Skin of body (tissue), 2 donors: ENCODE data around the gene TCF12. TPM values are rescaled to one million over a fixed set of nuclear protein-coding genes. Genes with fewer than 3 reads are reported as not detected.
A peak's percentile ranks its signal among the peaks of the same experiment; 100 is the strongest.
"Not testable (repeated sequence)": the region's sequence is repeated elsewhere in the genome, so short reads cannot be mapped to it uniquely, and the experiment has no call there.

ENCODE experiments used
- DNase-seq: peaks from one replicate; lab custom pipeline; 2025; lab: John Stamatoyannopoulos, UW
- total RNA-seq: library from RNA; depleted of rRNA; stranded (reverse); fragments of >200 nt; gene quantifications from one replicate; pipeline ENCODE4 v1.2.3, GENCODE V29; 2014

TCF12 gene
- total RNA-seq, 1 donor from 2014 or later, result 184 TPM

GRCh38 chr15:56946150-56946549 lies 27.7 kb downstream of the TCF12 start:
- DNase-seq, result no peak

- no peak for DNase-seq
Measured at GRCh38 chr15:56948000-56948763, 29.7 kb downstream of the TCF12 start.

DNA sequence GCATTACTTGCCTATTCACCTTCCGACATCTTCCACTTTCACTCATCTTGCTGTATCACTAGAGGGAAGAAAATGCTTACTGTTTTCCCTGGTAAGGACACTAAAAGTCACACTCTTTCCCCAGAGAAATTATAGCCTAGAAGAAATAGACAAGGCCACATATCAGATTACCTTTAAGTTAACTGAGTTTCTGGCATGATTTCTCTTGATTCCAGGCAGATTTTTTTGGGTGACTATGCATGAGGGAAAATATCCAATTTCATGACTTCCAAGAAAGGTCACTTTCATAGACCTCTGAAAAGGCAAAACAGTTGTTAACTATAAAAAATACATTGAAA lies 30.3 kb downstream of the TCF12 start:
- no peak for DNase-seq

DNA sequence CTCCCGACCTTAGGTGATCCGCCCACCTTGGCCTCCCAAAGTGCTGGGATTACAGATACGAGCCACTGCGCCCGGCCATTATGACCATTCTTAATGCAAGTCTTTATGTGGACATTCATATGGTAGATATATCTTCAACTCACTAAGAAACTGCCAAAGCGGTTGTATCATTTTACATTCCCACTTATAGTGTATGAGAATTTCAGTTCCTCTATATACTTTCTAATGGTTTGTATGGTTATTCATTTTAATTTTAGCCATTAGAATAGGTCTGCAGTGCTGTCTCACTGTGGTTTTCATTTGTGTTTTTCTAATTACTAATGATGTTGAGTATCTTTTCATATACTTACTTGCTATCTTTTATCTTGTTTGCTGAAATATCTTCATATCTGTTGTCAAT lies 32.5 kb downstream of the TCF12 start:
- DNase-seq, result no peak

- no peak for DNase-seq
Measured at GRCh38 chr15:56953790-56954189, 35.3 kb downstream of the TCF12 start.

- DNase-seq, result not testable (repeated sequence)
Measured at GRCh38 chr15:56955011-56955410, 36.6 kb downstream of the TCF12 start.

- DNase-seq, result no peak
Measured at GRCh38 chr15:56956538-56956937, 38.1 kb downstream of the TCF12 start.

- no peak for DNase-seq
Measured at GRCh38 chr15:56957812-56958406, 39.5 kb downstream of the TCF12 start.

- DNase-seq, result no peak
Measured at GRCh38 chr15:56959318-56959648, 40.8 kb downstream of the TCF12 start.

- no peak for DNase-seq
Measured at GRCh38 chr15:56960116-56960515, 41.7 kb downstream of the TCF12 start.

GRCh38 chr15:56963126-56963525 lies 44.7 kb downstream of the TCF12 start:
- peak; percentile 48 for DNase-seq

GRCh38 chr15:56963710-56964109 lies 45.3 kb downstream of the TCF12 start:
- DNase-seq, result no peak

- no peak for DNase-seq
Measured at GRCh38 chr15:56964182-56964581, 45.7 kb downstream of the TCF12 start.

DNA sequence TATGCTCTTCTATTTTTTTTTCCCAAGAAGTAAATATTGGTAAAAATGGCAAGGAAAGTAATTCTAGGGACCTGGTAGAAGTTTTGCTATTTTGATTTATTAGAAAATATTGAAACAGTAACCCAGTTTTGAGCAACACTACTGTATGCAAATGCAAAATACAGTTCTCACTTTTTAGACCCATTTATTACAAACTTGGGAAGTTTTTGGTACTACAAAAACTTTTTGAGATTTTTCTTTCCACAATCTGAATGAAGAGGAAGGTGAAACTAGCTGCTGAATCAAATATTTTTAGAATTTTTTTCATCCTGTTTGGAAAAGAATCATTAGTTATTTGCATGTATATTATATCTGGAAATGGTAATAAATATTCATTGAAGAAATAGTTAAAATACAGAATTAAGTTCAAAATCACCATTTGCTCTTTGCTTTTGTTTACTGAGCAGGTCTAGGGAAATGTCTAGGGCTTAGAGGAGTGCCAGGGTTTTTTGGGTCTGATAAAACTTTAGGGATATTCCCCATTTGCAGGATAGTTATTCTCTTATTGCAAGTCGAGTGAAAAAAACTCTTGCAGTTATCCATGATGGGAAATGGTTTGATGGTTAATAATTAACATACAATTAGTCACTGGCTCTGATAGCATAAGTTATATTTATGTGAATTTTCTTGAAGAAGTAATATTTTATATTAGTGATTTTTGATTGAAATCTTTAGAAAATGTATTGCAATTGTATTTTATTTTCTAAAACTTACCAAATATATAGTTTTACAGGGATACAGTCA lies 47.0 kb downstream of the TCF12 start:
- DNase-seq, result no peak

DNA sequence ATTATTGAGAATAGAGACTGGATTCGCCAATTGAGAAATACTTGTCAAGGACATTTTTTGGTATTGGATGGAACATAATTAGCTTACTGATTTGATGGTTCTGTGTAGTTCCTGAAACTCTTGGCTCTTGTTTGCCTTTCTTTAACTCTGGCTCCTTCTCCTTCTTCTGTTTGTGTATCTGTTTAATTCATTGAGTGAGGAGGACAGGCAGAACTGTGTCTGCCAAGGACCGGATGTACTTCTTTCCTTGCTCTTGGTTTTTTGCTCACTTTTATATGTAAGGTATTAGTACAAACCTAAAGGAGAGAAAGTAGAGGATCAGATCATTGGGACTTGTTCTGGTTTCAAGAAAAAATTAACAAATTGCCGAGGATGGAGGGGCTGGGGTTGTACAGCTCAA lies 48.9 kb downstream of the TCF12 start:
- no peak for DNase-seq

DNA sequence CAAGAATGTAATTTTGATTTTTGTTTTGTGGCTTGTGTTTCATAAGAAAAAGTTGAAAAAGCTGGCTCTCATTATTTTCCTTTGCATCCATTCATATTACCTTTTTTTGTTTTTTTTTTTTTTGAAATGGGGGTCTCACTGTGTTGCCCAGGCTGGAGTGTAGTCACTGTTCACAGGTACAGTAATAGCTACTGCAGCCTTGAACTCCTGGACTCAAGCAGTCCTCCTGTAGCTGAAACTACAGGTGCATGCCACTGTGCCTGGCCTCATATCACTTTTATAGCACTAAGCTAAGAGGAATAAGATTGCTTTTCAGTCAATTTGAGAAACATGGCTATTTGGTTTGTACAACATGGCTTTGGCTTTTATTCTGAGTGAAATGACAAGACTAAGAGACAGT lies 49.8 kb downstream of the TCF12 start:
- no peak for DNase-seq

GRCh38 chr15:56968821-56969220 lies 50.4 kb downstream of the TCF12 start:
- DNase-seq, result no peak

GRCh38 chr15:56969265-56969895 lies 50.9 kb downstream of the TCF12 start:
- DNase-seq, result no peak

DNA sequence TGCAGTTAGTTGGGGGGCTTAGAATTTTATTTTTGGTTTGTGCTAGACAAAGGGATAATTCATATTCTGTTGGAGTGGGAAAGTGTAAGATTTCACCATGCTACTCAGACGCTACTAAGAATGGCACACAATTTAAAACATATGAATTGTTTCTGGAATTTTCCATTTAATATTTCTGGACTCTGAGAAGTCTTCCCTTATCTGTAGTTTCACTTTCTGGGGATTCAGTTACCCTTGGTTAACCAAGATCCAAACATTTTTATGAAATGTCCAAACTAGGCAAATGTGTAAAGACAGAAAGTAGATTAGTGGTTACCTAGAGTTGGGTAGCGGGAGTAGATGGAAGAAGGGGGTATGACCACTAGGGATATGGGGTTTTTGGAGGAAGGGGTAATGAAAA lies 53.1 kb downstream of the TCF12 start:
- no peak for DNase-seq

- no peak for DNase-seq
Measured at GRCh38 chr15:56972016-56972415, 53.6 kb downstream of the TCF12 start.

DNA sequence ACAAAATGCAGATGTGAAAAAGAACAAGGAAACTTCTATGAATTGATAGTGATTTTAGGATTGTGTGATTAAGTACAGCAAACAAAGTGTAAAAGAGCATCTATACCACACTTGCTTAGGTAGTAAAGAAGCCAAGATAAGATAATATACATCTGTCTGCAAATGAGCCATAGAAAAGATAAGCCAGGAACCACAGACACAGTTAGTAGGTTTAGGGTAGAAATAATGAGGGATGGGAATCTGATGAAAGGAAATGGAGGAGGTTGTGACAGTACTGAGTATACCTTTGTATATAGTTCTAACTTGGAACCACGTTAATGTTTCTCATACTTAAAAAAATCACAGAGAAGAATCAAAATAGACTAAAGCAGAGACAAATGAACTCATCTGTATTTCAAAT lies 54.0 kb downstream of the TCF12 start:
- DNase-seq, result no peak

DNA sequence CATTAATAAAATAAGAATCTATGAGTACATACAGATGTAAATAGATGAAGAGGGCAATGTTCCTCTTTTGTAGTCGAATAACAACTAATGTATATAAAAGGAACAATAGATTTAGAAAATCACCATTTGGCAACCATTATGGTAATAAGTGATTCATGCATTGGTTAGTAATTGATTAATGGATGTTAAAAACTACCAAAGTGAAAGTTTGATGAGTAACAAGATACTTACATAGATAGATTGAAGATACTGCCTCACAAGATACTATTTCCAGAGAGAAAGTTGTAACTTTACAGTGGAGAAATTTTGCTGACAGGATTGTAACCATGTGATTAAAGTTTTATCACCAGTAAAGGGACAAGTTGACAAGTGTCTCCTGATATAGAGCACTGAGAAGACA lies 55.0 kb downstream of the TCF12 start:
- no peak for DNase-seq
